Spinal cord (tissue), 4 donors: ENCODE measurements around the gene GOLGA7B. TPM values are rescaled to one million over a fixed set of nuclear protein-coding genes. Genes with fewer than 3 reads are reported as not detected.

ENCODE experiments used
- polyA plus RNA-seq, 2 donors: library from polyadenylated mRNA; unstranded; fragments of 120-200 nt; gene quantifications; one replicate each; pipeline ENCODE4 v1.2.1, GENCODE V29; 2013; ENCODE audit not compliant: insufficient read length in 2 of 2
- total RNA-seq, 2 donors: library from RNA; depleted of rRNA in 1 of 2; stranded (reverse); fragments of 120-200 nt in 1 of 2; fragments of >200 nt in 1 of 2; gene quantifications; one replicate each; pipeline versions ENCODE4 v1.2.3 to v1.2.4, GENCODE V29; 2013 to 2014

GOLGA7B gene
- total and polyA plus RNA-seq, 4 donors = 5.8 to 42.7 (median 25.4) TPM

Other genes starting within 250 kb of the GOLGA7B start
- 10 to 100 TPM; 19.2 to 27.8 TPM for gene MORN4, start 216.3 kb upstream of the GOLGA7B start, total RNA-seq
- 10 to 100 TPM; 44.0 to 45.7 TPM for gene MORN4, start 216.3 kb upstream of the GOLGA7B start, polyA plus RNA-seq
- 10 to 100 TPM; 17.1 to 17.7 TPM for gene PI4K2A, start 209.2 kb upstream of the GOLGA7B start, total RNA-seq
- gene PI4K2A, start 209.2 kb upstream of the GOLGA7B start, polyA plus RNA-seq = 10 to 100 TPM; 20.4 to 21.2 TPM
- gene AVPI1, start 162.6 kb upstream of the GOLGA7B start, total RNA-seq = 10 to 100 TPM; 11.6 to 18.7 TPM
- gene AVPI1, start 162.6 kb upstream of the GOLGA7B start, polyA plus RNA-seq = 10 to 100 TPM in 1 of 2 donors, 1 to 10 TPM in 1; 8.2 to 15.2 TPM
- gene MARVELD1, start 136.1 kb upstream of the GOLGA7B start, total RNA-seq = 10 to 100 TPM; 11.7 to 31.5 TPM
- 10 to 100 TPM; 14.3 to 25.6 TPM for gene MARVELD1, start 136.1 kb upstream of the GOLGA7B start, polyA plus RNA-seq
- 10 to 100 TPM; 28.9 to 33.5 TPM for gene ZFYVE27, start 112.7 kb upstream of the GOLGA7B start, total RNA-seq
- 10 to 100 TPM; 42.7 to 56.0 TPM for gene ZFYVE27, start 112.7 kb upstream of the GOLGA7B start, polyA plus RNA-seq
- 1 to 10 TPM; 6.7 to 9.6 TPM for gene SFRP5, start 77.8 kb upstream of the GOLGA7B start, total RNA-seq
- gene SFRP5, start 77.8 kb upstream of the GOLGA7B start, polyA plus RNA-seq = 1 to 10 TPM; 4.1 to 4.3 TPM
- gene CRTAC1, start 180.8 kb downstream of the GOLGA7B start, total RNA-seq = 10 to 100 TPM; 12.1 to 35.0 TPM
- 10 to 100 TPM; 65.6 to 74.9 TPM for gene CRTAC1, start 180.8 kb downstream of the GOLGA7B start, polyA plus RNA-seq